Activated T-helper 2 cell treated with anti-CD3 and anti-CD28 coated beads, Interferon-gamma antibody, Interleukin-2, Interleukin-4, amounts not matched to agents 10 μg/mL and 5 μg/mL and 100 μg/mL, durations not matched to agents 14 hours and 24 hours and 36 hours (primary cell): ENCODE measurements around the gene TTC39A. TPM values are rescaled to one million over a fixed set of nuclear protein-coding genes. Genes with fewer than 3 reads are reported as not detected.

Source experiments
- DNase-seq: peaks from one replicate; pipeline ENCODE4 v3.0.0; 2021; ENCODE audit warnings: low spot score
- H3K27ac Mint-ChIP-seq: one replicate; pipeline ENCODE4 v1.8.0; 2021; ENCODE audit warnings: mixed read lengths
- H3K27me3 Mint-ChIP-seq: one replicate; pipeline ENCODE4 v1.8.0; 2021; ENCODE audit warnings: low read depth, mixed read lengths
- H3K36me3 Mint-ChIP-seq: one replicate; pipeline ENCODE4 v1.8.0; 2021; ENCODE audit warnings: low read depth, mixed read lengths
- H3K4me1 Mint-ChIP-seq: one replicate; pipeline ENCODE4 v1.8.0; 2021; ENCODE audit warnings: low read depth, mixed read lengths
- H3K4me3 Mint-ChIP-seq: one replicate; pipeline ENCODE4 v1.8.0; 2021; ENCODE audit warnings: low read depth, mild to moderate bottlenecking, moderate library complexity, mixed read lengths
- H3K9me3 Mint-ChIP-seq: one replicate; pipeline ENCODE4 v1.8.0; 2021; ENCODE audit warnings: mixed read lengths
- intact Hi-C: fragments of 100-400 bp; cut with micrococcal nuclease; formaldehyde crosslinking; loops from one replicate; pipeline ENCODE4 v1.15.1; 2023
- total RNA-seq: library from RNA; stranded (reverse); gene quantifications from 2 replicates; pipeline ENCODE4 v1.2.3, GENCODE V29; 2022

The TTC39A gene
- total RNA-seq, 1 donor from 2014 or later: 0.41 TPM

DNA sequence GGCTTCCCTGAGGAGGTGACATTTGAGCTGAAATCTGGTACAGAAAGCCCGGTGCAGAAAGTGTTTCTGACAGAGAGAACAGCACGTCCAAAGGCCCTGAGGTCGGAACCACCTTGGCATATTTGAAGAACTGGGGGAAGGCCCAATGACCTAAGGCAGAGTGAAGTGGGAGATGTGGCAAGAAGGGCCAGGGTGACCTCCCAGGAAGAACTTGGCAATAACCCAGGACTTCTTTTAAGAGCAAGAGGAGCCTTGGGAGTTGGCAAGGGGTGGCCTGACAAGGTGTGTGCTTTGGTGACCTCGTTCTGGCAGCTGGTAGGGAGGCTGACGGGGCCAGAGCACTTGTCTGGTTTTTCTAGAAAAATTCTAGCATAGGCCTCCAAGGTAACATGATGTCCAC, 23.4 kb downstream of the TTC39A start:
- no peaks in the 10 kb centered on the region for H3K9me3 Mint-ChIP-seq
- no peaks in the 10 kb centered on the region for H3K27me3 Mint-ChIP-seq
- no peak for DNase-seq
- no peaks in the 10 kb centered on the region for H3K36me3 Mint-ChIP-seq
- no peak overlapping the region for H3K4me3 Mint-ChIP-seq
- intact Hi-C loops: no loop called here
- H3K27ac Mint-ChIP-seq: no peak overlapping the region
- H3K4me1 Mint-ChIP-seq: peaks cover 21% of the 10 kb centered on the region

DNA sequence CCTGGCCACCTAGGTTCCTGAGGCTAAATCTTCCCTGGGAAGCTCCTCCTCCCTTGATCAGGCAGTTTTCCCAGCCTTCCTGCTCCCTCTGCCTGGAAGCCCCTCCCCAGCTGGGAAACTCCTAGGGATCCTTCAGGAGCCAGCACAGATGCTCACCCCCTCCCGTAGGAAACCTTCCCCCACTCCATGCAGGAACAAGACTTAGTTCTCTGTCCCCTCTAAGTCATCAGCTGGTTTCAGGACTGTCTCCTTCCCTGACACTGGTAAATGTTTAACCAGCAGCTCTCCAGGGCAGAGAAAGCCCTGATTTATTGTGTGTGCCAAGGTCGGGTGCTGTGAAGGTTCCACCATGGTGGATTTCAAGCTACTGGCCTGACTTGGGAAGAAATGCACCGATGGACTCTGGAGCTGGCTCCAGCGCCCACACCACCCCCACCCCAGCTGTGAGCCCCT, 25.0 kb downstream of the TTC39A start:
- H3K27ac Mint-ChIP-seq: no peak overlapping the region
- H3K9me3 Mint-ChIP-seq: no peaks in the 10 kb centered on the region
- peaks cover 25% of the 10 kb centered on the region for H3K4me1 Mint-ChIP-seq
- H3K4me3 Mint-ChIP-seq: no peak overlapping the region
- H3K36me3 Mint-ChIP-seq: no peaks in the 10 kb centered on the region
- no peaks in the 10 kb centered on the region for H3K27me3 Mint-ChIP-seq
- DNase-seq: no peak
- intact Hi-C loops: no loop called here

DNA sequence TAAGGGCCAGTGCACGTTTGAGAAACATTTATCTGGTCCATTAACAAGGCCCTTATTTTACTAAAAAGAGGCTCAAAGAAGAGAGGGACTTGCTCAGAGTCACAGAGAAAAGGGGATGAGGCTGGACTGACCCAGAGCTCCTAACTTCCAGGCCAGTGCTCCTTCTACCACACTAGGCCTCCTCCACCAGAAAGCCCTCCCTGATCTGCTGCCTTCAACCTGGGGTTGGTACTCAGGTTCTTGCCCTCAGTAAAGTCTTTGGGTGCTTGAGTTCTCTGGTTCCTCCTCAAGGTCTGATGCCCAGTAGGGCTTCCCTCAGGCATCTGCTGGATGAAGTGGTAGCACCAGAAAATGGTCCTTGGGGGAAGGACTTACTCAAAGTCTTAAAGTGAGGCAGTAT, 26.0 kb downstream of the TTC39A start:
- intact Hi-C loops: no loop called here

DNA sequence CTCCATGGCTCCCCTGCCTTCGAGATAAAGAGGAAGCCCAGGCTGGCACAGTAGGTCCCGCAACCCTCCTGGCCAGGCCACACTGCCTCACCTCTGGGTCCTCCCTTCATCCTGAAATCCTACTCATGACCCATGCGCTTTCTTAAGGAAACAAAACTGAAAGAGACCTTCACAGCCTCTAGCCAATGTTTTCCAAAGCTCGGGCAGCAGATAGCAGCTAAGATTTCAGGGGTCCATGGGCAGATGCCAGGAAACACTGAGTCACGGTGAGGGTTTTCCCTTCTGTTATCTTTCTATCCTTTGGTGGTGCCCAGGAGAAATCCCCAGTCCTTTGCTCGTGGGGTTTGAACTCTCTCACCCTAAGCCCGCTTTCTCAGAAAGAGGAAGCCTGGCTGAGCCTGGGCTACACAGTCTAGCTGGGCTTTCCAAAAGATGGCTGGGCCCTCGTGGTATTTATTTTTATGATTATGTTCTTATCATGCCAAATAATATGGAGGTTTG, 26.6 kb downstream of the TTC39A start:
- intact Hi-C loops: no loop called here

More for the DNA sequence above, 26.0 kb downstream of the TTC39A start:
- no peaks in the 10 kb centered on the region for H3K27me3 Mint-ChIP-seq
- DNase-seq: no peak
- no peaks in the 10 kb centered on the region for H3K9me3 Mint-ChIP-seq
- H3K4me3 Mint-ChIP-seq: no peak overlapping the region
- H3K36me3 Mint-ChIP-seq: no peaks in the 10 kb centered on the region
- no peak overlapping the region for H3K27ac Mint-ChIP-seq
- H3K4me1 Mint-ChIP-seq: peaks cover 25% of the 10 kb centered on the region

DNA sequence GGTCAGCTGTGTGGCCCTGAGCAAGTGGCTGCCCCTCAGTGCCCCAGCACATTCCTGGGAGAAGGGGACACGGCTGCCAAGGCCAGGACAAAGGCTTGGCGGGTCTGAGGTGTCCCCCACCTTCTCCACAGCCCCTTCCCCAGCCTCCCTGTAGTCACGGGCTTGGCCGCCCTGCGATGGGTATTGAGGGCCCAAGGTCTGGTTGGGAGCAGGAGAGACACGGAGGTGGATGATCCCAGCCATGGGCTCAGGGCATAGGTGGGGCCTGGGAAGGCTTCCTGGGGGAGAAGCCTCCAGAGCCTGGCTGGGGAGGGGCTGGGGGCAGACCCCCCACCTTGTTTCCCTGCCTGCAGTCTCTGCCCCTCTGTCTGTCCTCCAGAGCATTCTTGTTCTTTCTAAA, 27.0 kb downstream of the TTC39A start:
- H3K9me3 Mint-ChIP-seq: no peaks in the 10 kb centered on the region
- H3K4me3 Mint-ChIP-seq: no peak overlapping the region
- no peak for DNase-seq
- peak overlapping the region; percentile 75 for H3K27ac Mint-ChIP-seq
- H3K4me1 Mint-ChIP-seq: peaks cover 25% of the 10 kb centered on the region
- intact Hi-C loops: no loop called here
- H3K27me3 Mint-ChIP-seq: no peaks in the 10 kb centered on the region
- H3K36me3 Mint-ChIP-seq: no peaks in the 10 kb centered on the region

More for the DNA sequence above, 26.6 kb downstream of the TTC39A start:
- no peaks in the 10 kb centered on the region for H3K9me3 Mint-ChIP-seq
- DNase-seq: no peak
- peaks cover 25% of the 10 kb centered on the region for H3K4me1 Mint-ChIP-seq
- H3K27me3 Mint-ChIP-seq: no peaks in the 10 kb centered on the region
- H3K27ac Mint-ChIP-seq: peak overlapping the region; percentile 75
- no peaks in the 10 kb centered on the region for H3K36me3 Mint-ChIP-seq
- H3K4me3 Mint-ChIP-seq: no peak overlapping the region

DNA sequence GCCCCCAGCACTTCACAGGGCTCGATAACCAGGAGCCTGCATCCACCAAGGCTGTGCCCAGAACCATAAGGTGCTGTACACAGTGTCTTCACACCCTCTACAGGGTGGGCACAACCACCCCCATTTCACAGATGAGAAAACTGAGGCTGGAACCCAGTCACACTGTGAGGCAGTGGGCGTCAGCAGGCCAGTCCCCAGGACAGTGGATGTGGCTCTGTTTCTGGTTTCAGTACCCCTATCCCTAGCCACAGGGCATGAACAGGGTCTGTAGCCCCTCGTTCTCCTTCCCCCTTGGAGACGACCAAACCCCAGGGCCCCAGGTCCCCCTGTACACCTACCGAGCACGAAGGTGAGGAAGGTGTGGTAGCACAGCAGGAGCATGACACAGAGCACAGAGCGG, 27.6 kb downstream of the TTC39A start:
- no peaks in the 10 kb centered on the region for H3K27me3 Mint-ChIP-seq
- DNase-seq: no peak
- no peak overlapping the region for H3K27ac Mint-ChIP-seq
- no peak overlapping the region for H3K4me3 Mint-ChIP-seq
- peaks cover 25% of the 10 kb centered on the region for H3K4me1 Mint-ChIP-seq
- H3K9me3 Mint-ChIP-seq: no peaks in the 10 kb centered on the region
- H3K36me3 Mint-ChIP-seq: no peaks in the 10 kb centered on the region
- intact Hi-C loops: no loop called here

DNA sequence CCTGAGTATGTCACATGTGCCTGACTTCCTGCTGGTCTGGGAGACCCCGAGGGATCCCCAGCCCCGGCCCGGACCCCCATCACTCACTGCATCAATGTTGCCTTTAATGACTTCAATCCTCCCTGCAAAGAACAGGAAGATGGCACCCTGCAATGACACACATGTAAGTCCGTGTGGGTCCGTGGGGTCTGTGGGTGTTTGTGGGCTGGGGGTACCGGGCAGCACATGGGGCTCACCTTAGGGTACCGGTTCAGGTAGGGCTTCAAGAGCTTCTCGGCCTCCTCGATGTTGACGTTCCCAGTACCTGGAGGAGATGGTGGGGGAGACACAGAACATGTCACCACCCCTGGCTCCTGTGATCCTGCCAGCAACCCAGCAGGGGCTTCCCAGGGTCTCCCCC, 28.1 kb downstream of the TTC39A start:
- H3K9me3 Mint-ChIP-seq: no peaks in the 10 kb centered on the region
- intact Hi-C loops: no loop called here
- no peak for DNase-seq
- no peaks in the 10 kb centered on the region for H3K36me3 Mint-ChIP-seq
- no peaks in the 10 kb centered on the region for H3K27me3 Mint-ChIP-seq
- H3K4me3 Mint-ChIP-seq: no peak overlapping the region
- H3K4me1 Mint-ChIP-seq: peaks cover 29% of the 10 kb centered on the region
- no peak overlapping the region for H3K27ac Mint-ChIP-seq

DNA sequence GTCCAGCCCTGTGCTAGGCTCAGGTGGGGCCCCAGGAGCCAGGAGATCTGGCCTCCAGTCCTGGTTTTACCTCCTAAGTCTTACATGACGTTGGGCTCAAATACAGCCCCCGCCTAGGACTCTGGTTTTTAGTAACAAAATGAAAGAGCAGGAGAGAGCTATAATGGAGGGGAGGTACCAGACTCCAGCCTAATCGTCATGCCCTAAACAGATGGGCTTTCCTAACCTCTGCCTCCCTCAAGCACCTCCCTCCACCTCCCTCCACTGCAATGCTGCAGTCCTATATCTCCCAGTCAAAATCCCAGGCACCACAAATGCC, 28.6 kb downstream of the TTC39A start:
- Mint-ChIP-seq H3K4me3 (no peak overlapping the region), H3K27ac (no peak overlapping the region), H3K9me3 (no peaks in the 10 kb centered on the region), H3K36me3 (no peaks in the 10 kb centered on the region), H3K27me3 (no peaks in the 10 kb centered on the region), H3K4me1 (peaks cover 29% of the 10 kb centered on the region)
- no peak for DNase-seq
- intact Hi-C loops: loop anchor here (2.0 kb wide), 1 partner anchor 17 kb away; no protein-coding TSS in a partner anchor

DNA sequence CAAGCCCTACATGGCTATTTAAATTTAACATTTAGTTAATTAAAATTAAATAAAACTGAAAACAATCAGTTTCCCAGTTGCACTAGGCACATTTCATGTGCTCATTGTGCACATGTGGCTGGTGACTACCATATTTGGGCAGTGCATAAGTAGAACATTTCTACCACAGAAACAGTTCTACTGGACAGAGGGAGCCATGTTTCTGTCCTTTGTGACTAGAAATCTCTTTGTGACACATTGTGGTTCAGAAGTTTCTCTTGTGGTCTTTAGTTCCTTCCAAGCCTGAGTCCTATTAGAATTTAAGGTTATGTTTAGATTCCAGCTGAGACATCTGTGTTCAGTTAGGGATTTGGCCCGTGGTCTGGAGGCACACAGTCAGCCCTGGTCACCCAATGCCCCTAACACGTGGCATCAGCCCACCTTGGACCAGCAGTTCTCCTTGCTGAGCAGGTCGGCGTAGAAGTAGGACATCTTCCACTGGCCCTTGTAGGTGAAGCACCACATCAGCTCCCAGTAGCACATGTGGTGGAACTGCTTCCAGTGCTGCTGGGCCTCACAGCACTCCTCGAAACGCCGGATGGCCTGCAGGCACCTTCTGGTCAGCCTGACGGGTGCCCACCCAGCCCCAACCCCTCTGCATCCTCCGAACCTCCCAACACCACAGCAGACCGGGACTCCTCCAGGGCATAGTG, 29.1 kb downstream of the TTC39A start:
- no peak overlapping the region for H3K27ac Mint-ChIP-seq
- intact Hi-C loops: loop anchor here (2.0 kb wide), 1 partner anchor 16 kb away; no protein-coding TSS in a partner anchor
- no peak overlapping the region for H3K4me3 Mint-ChIP-seq
- H3K36me3 Mint-ChIP-seq: no peaks in the 10 kb centered on the region
- no peak for DNase-seq
- H3K27me3 Mint-ChIP-seq: no peaks in the 10 kb centered on the region
- H3K4me1 Mint-ChIP-seq: peaks cover 34% of the 10 kb centered on the region
- H3K9me3 Mint-ChIP-seq: no peaks in the 10 kb centered on the region

DNA sequence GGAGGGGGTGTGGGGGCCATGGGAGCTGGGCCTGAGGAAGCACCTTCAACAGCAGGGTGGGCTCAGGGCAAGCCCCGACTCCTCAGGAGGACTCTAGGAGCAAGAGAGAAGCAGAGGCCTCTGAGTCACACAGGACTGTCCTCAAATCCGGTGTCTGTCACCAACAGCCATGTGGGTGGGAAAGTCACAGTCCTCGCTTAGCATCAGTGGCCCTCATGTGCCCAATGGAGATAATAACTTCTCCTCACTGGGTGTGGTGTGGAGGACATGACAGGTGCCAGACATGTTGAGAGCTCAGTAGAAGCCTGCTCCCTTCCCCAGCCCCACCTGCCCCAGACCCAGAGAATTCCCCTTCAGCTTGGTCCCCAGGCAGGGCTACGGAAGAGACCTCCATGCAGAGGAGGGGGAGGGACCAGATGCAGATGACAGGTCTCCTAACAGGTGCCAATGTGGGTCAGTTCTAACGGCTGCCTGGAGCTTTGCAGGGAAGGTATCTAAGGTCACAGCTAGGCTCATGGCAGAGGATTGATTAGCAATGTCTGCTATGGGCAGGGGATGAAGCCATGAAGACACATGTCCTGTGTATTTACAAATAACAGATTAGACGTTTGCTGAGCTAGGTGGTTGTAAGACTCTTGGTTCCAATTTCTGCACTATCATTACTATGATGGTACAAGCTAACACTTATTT, 30.2 kb downstream of the TTC39A start:
- Mint-ChIP-seq H3K27ac (peak overlapping the region; percentile 33), H3K4me1 (peaks cover 42% of the 10 kb centered on the region), H3K27me3 (no peaks in the 10 kb centered on the region), H3K9me3 (no peaks in the 10 kb centered on the region), H3K36me3 (no peaks in the 10 kb centered on the region), H3K4me3 (no peak overlapping the region)
- intact Hi-C loops: loop anchor here (2.0 kb wide), 1 partner anchor 15 kb away; no protein-coding TSS in a partner anchor
- DNase-seq: no peak

DNA sequence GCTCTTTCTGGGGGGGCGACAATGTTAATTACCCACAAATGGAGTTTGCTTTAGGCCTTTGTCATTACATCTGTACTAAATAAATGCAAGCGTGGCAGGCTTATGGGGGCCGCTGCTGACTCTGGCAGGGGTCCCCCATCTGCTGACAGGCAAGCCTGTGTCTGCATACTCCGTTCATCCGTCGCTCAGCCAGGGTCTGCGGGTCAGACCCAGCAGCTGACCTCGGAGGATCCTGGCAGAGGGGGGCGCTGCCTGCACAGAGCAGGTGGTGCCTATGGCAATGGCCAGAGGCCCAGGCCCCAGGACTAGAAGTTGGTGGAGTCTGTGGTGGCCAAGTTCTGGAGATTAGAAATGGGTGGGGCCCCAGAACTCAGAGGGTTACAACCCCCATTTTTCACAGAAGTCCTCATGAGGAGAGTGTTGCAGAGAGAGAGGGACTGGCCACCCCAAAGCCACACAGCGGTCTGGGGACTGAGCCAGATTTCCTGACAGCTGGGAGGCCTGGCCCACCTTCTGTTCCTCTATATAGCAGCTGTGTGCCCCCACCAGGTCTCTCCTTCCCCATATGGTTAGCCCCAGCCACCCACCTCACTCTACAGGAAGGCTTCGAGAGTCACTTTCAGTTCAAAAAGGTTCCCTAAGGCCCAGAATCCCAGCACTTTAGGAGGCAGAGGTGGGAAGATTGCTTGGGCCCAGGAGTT, 31.0 kb downstream of the TTC39A start:
- Mint-ChIP-seq H3K27ac (no peak overlapping the region), H3K36me3 (no peaks in the 10 kb centered on the region), H3K9me3 (no peaks in the 10 kb centered on the region), H3K4me1 (peaks cover 47% of the 10 kb centered on the region), H3K4me3 (no peak overlapping the region), H3K27me3 (no peaks in the 10 kb centered on the region)
- intact Hi-C loops: no loop called here
- no peak for DNase-seq

DNA sequence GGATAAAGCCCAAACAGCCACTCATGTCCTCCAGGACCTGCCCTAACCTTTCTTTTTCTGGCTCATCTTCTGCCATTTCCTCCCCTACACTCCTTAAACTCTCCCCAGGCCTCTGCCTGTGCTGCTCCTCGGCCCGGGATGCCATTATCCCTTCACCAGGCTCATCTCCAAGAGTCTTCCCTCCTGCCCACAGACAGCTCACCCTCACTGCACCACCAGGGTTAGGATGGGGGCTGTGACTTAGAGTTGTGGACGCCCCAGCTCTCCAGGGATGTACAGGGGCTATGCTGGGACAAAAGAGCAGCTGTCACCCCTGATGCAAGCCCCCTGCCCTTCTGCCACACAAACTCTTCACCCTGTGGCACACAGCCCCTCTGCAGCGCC, 32.0 kb downstream of the TTC39A start:
- H3K4me3 Mint-ChIP-seq: no peak overlapping the region
- peaks cover 42% of the 10 kb centered on the region for H3K4me1 Mint-ChIP-seq
- H3K27ac Mint-ChIP-seq: no peak overlapping the region
- DNase-seq: no peak
- H3K9me3 Mint-ChIP-seq: no peaks in the 10 kb centered on the region
- H3K36me3 Mint-ChIP-seq: no peaks in the 10 kb centered on the region
- no peaks in the 10 kb centered on the region for H3K27me3 Mint-ChIP-seq
- intact Hi-C loops: no loop called here
